Renal pelvis (tissue), 4 donors: ENCODE results near the gene CHMP2A. TPM values are rescaled to one million over a fixed set of nuclear protein-coding genes. Genes with fewer than 3 reads are reported as not detected.
"Not testable (repeated sequence)": the region's sequence is repeated elsewhere in the genome, so short reads cannot be mapped to it uniquely, and the experiment has no call there.

Experiments used
- DNase-seq: peaks from one replicate; pipeline ENCODE4 v3.0.0-alpha.2; 2013
- polyA plus RNA-seq, 3 donors: library from polyadenylated mRNA; unstranded; fragments of 120-200 nt; gene quantifications; one replicate each; pipeline ENCODE4 v1.2.1, GENCODE V29; 2013; ENCODE audit not compliant: insufficient read length in 3 of 3

CHMP2A gene
- polyA plus RNA-seq, 3 donors = 117 to 136 (median 126) TPM

DNA sequence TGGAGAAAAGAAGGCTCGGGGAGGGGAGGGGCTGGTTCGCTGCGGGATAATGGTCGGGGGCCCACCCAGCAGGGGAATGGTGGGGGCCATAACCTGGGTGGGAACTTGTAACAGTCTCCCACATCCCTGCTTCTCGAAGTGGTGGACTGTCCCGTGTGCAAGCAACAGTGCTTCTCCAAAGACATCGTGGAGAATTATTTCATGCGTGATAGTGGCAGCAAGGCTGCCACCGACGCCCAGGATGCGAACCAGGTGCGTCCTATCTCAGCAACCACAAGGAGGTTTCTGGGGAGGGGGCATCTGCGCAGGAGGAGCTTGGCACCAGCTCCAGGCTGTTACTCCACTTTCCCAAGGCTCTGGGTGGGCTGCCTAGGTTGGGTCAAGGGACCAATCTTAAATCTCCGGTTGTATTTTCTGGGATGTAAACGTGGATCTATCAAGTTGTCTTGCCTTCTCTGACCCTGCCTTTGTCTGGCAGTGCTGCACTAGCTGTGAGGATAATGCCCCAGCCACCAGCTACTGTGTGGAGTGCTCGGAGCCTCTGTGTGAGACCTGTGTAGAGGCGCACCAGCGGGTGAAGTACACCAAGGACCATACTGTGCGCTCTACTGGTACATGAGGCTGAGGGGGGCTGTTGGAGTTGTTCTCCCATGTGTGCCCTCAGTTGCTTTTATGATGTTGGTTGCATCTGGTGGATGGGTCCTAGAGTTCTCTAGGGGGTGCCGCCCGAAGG is 9.5 kb downstream of the CHMP2A start:
- no peak for DNase-seq

GRCh38 chr19:58544591-58545285 is 10.2 kb downstream of the CHMP2A start:
- DNase-seq = peak; percentile 62

DNA sequence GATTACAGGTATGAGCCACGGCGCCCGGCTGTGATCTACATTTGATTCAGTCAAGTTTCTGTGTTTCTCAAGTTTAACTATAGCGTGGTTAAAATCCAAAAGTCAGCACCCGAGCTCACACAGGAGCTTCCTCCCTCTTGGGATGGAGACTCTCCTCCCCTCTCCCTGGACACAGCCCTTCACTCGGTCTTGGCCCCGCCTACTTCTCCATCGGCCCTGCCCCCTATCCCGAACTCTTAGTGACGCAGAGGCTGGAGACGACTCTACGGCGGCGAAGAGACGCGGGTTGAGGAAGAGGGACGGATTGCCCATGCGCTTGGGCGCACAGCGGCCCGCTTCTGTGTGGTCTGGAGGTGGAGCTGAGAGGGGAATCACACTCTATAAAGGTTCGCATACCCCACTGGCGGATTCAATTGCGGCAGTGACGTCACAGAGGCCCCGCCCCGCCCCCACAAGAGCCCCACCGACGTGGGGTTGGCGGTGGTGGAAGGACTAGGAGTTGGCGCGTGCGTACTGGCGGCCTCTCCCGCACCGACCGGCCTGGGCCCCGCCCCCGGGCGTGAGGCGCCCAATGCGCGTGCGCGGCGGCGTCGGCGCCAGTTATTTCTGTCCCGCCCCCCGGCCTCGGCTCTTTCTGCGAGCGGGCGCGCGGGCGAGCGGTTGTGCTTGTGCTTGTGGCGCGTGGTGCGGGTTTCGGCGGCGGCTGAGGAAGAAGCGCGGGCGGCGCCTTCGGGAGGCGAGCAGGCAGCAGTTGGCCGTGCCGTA is 10.9 kb downstream of the CHMP2A start, which contains the start of gene TRIM28:
Gene TRIM28, plus strand, starts transcription at position 239 of the 765 bp plus-strand sequence. CDS start 694 bp downstream, outside the sequence.
- peak; percentile 99 for DNase-seq

GRCh38 chr19:58542641-58543372 is 12.1 kb downstream of the CHMP2A start:
- DNase-seq = not testable (repeated sequence)

- DNase-seq = not testable (repeated sequence)
Observed at GRCh38 chr19:58539169-58539559, 15.7 kb downstream of the CHMP2A start.

GRCh38 chr19:58538257-58539168 is 16.4 kb downstream of the CHMP2A start:
- peak; percentile 78 for DNase-seq

GRCh38 chr19:58536852-58537798 is 17.8 kb downstream of the CHMP2A start:
- DNase-seq = no peak

GRCh38 chr19:58535857-58536256 is 19.0 kb downstream of the CHMP2A start:
- DNase-seq = no peak

DNA sequence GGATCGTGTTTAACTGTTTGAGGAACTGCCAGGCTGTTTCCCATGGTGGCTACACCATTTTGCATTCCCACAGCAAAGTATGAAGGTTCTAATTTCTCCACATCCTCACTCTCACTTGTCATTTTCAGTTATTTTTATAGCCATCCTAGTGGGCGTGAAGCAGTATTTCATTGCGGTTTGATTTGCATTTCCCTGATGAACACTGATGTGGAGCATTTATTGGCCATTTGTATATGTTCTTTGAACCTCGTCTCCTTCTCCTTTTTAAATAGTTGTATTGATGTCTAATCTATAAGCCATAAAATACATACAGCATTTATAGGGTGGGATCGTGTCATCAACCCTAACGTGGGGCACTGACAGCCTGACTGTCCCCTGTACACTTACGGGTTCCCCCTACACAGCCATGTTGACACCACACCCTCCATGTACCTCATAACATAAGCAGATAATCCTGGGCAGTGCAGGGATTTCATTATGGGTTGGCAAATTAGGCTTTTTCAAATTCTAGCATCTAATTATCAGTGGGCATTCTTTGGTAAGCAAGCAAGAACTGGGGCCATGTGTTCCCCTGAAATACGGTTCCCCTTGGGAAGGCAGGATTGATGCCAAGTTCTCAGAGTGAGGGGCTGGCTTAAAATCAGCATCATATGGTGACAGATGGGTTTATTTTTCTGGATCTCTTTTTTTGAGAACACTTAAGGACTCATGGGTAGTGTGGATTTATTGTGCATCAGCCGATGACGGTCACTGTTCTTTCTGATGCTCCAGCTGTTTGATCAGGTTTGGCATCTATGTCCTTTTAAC is 23.7 kb downstream of the CHMP2A start:
- DNase-seq = no peak

DNA sequence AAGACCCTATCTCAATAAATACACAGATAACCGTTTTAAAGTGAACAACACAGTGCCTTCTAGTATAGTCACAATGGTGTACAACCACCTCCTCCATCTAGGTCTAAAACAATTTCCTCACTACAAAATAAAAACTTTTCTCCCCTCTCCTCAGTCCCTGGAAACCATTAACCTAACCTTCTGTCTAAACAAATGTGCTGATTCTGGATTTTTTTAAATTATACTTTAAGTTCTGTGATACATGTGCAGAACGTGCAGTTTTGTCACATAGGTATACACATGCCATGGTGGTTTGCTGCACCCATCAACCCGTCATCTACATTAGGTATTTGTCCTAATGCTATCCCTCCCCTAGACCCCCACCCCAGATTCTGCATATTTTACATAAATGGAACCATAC is 25.5 kb downstream of the CHMP2A start:
- no peak for DNase-seq

DNA sequence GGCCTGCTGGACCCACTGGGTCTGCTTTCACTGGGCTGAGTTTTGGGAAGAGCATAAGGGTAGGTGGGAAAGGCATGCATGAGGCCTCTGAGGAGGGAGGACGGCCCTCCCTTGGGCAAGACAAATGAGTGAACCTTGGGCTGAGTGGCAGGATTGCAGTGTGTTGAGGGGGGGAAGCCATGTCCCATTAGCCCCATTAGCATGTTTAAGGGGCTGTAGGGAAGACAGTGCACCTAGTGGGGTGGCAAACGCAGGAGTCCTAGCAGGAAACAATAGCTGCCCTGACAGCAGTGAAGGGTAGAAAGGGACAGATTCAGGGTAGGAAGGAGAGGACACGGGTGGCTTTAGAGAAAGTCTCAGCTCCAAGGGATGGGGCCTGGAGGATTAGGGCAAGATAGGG is 32.2 kb downstream of the CHMP2A start:
- DNase-seq = no peak

- DNase-seq = no peak
Observed at GRCh38 chr19:58521651-58522050, 33.3 kb downstream of the CHMP2A start.

DNA sequence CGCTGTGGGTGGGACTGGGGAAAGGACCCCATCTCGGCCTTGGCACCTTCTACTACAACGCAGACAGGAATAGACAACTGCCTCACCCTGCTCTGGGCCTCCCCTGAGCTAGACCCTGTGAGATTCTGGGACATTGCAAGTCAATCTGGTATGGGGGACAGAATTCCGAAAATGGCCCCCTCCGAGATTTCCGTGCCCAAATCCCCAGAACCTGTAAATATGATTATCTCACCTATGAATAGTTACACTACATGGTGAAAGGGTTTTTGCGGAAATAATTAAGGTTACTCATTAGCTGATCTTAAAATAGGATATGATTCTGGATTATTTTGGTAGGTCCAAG is 34.7 kb downstream of the CHMP2A start:
- no peak for DNase-seq

DNA sequence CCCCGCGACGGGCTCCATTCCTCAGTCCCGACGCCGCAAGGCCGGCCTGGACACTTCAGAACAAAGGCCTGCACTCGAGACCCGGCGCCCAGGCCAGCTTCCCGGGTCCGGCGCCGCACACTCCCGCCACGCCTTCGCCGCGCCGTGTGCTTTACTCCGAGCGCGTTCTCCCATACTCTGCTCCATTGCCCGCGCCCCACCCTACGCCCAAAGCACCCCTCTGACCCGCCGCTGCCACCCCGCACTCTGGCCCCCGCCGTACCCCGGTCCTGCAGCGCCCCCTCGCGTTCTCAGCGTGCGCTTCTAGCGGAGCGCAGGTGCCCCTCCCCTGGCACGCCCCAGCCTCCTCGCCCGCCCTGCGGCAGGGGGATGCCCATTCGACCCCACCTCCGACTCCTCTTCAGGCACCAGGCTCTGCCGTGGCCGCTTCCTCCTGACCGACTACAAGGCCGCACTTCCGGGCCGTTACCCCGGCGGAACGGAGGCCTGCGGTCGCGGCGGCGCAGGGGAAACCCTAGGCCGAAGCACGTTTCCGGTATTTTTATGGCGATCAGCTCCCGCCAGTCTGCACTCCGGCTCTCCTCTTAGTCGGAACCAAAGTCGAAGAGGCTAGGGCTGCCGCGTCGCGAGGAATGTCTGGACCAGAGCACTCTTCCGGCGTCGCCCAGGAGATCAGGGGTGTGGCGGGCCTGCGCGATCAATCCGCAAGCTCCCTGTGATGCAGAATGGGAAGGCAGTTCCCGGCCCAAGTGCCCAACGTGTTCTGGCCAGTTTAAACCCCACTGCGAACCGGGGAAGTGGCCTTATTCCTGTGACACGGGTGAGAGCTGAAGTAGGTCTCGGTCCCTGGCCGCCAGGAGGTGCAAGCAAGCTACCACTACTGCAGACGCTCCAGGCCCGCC is 35.3 kb downstream of the CHMP2A start, which contains the start of gene ZBTB45:
Gene ZBTB45, minus strand, starts transcription at position 456 of the 902 bp plus-strand sequence. CDS start 2,137 bp downstream, outside the sequence.
- DNase-seq = peak; percentile 95

DNA sequence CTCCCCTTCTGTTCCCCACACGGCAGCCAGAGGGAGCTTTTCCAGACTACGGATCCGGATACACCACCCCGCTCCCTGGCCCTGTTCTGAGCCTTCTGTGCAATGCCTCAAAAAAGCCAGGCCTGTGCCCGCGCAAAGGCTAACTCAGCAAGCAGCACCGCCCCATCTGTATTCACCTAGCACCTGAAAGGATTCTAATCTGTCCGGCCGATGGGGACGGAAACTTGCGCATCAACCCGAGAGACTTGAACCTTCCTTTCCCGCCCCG is 35.9 kb downstream of the CHMP2A start:
- peak; percentile 76 for DNase-seq

DNA sequence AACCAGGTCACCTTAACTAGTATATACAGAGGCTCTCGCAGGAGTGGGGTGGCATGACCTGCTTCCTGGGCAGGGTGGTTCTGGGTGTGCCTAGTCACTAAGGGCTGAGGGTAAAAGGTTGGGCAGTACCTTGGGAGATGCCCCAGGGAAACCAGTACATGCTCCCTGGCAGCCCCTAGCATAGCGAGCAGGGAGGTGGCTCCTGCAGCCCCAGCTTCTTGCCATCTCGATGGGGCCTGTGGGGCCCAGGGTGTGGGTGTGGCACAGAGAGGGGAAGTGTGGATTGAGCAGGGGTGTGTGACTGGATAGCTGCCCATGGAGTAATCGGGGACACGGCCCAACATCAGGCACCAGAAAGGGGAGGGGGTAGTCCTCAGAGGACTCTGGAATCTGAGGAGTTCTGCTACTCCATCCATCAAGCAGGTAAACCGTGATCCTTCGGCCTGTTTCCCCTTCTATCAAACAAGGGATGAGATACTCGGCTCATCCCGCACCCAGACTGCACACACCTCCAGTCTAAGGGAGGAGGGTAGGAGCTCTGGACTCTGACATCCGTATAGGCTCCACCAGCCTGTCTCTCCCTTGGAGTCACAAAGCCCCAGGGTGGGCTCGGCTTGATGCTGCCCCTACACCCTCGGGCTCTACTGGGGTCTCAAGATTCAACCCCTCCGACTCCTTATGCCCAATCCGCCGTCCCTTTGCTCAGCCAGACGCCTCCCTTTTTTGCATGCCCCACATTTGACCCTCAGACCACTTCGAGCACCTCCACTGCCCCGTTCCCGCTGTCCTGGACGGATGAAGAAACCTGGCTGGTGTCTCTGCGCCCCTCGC is 36.4 kb downstream of the CHMP2A start:
- no peak for DNase-seq
